ENCODE data around the gene CMIP. TPM values are rescaled to one million over a fixed set of nuclear protein-coding genes. Genes with fewer than 3 reads are reported as not detected.
A peak's percentile ranks its signal among the peaks of the same experiment; 100 is the strongest.

CMIP gene
- total RNA-seq, 1 experiment from 2014 or later = 48.2 TPM

- no peak overlapping the region for H3K9ac ChIP-seq (ENCODE audit: extremely low read depth, insufficient read length, low read length)
- H4K5ac ChIP-seq (ENCODE audit: insufficient read length, low read depth, low read length) = no peak overlapping the region
- H3T11ph ChIP-seq (ENCODE audit: low read length) = no peak overlapping the region
- H3K9me3 Mint-ChIP-seq = no peaks in the 10 kb centered on the region
- no peak overlapping the region for H3K23ac ChIP-seq (ENCODE audit: insufficient read length, low read depth, low read length)
- no peak overlapping the region for H3K4ac ChIP-seq (ENCODE audit: low read depth, low read length)
- WGBS (ENCODE audit: extremely low coverage, insufficient read length, low lambda C conversion rate) = no CpG with 5 or more reads among the region's 5 CpGs
- H3K4me2 ChIP-seq (ENCODE audit: insufficient read depth, insufficient read length, low read length) = no peak overlapping the region
- no peaks in the 10 kb centered on the region for H3K27me3 ChIP-seq (ENCODE audit: insufficient read depth, low read length)
- H3K4me1 Mint-ChIP-seq = peaks cover 19 to 25% of the 10 kb centered on the region in 2 experiments
- H3K79me1 ChIP-seq (ENCODE audit: insufficient read depth, low read depth, low read length, poor library complexity, severe bottlenecking) = peaks cover 6% of the 10 kb centered on the region
- no peak overlapping the region for H2BK12ac ChIP-seq (ENCODE audit: insufficient read length, low read depth, low read length)
- no peak overlapping the region for H2BK15ac ChIP-seq (ENCODE audit: low read depth, low read length)
- H3K14ac ChIP-seq (ENCODE audit: insufficient read depth, low read length) = no peak overlapping the region
- DNase-seq = no peak
- no peak overlapping the region for H2BK120ac ChIP-seq (ENCODE audit: low read depth, low read length, poor library complexity, severe bottlenecking)
- H3K4me1 ChIP-seq (ENCODE audit: insufficient read depth, low read length) = no peaks in the 10 kb centered on the region; the same call in 1 of the 2 replicates
- no peak overlapping the region for H3K56ac ChIP-seq (ENCODE audit: insufficient read length, low read depth, low read length)
- no peak overlapping the region for H2BK20ac ChIP-seq (ENCODE audit: low read depth, low read length, poor library complexity, severe bottlenecking)
- no peaks in the 10 kb centered on the region for H3K23me2 ChIP-seq (ENCODE audit: insufficient read length, low read depth, low read length, poor library complexity, severe bottlenecking)
- peak overlapping the region in 1 of 3 experiments; percentile 77; a peak in 1 of 7 replicates for H3K27ac Mint-ChIP-seq
- H3K18ac ChIP-seq (ENCODE audit: insufficient read length, low read depth, low read length) = no peak overlapping the region
- peaks cover 15 to 18% (median 16%) of the 10 kb centered on the region in 3 experiments; a peak in 6 of 7 replicates for H3K36me3 Mint-ChIP-seq (ENCODE audit: insufficient read depth in 1 of 3, low read depth in 3 of 3)
- no peak overlapping the region for H3K4me3 Mint-ChIP-seq
- no peaks in the 10 kb centered on the region for H4K20me1 ChIP-seq (ENCODE audit: control insufficient read depth, insufficient read depth, insufficient read length)
- H2BK5ac ChIP-seq (ENCODE audit: insufficient read length, low read length) = no peak overlapping the region
- H3K79me2 ChIP-seq (ENCODE audit: insufficient read depth, low read length) = peaks cover 8% of the 10 kb centered on the region; the same call in 1 of the 2 replicates
- H4K91ac ChIP-seq (ENCODE audit: insufficient read length, low read depth, low read length) = no peak overlapping the region
- H4K8ac ChIP-seq (replicated peaks; ENCODE audit: insufficient read length, low read depth, low read length) = no peak overlapping the region
- no peak for TF ChIP-seq CTCF (conservative IDR thresholded peaks at IDR 0.05)
- H2AK5ac ChIP-seq (ENCODE audit: insufficient read length, low read length) = no peak overlapping the region
- no peak overlapping the region for H3K27ac ChIP-seq (ENCODE audit: insufficient read length, low read depth, low read length)
- no peaks in the 10 kb centered on the region for H3K9me3 ChIP-seq (ENCODE audit: control insufficient read depth, low read depth, low read length)
- no peaks in the 10 kb centered on the region for H3K27me3 Mint-ChIP-seq (ENCODE audit: low read depth)
- no peak overlapping the region for H2AFZ ChIP-seq (ENCODE audit: low read length)
These were observed 66.8 kb downstream of the CMIP start for GRCh38 chr16:81511371-81511770.

Data from H9 (cell line).